NCI-H1048 (cell line): ENCODE results near the gene FGD4.

Experiments used
- DNase-seq: peaks from one replicate; lab custom pipeline; 2025; lab: John Stamatoyannopoulos, UW

The FGD4 gene

GRCh38 chr12:32457251-32458025 lies 58.1 kb downstream of the FGD4 start:
- no peak for DNase-seq

- DNase-seq: no peak
Measured at GRCh38 chr12:32460638-32461037, 61.3 kb downstream of the FGD4 start.

GRCh38 chr12:32462908-32463307 lies 63.5 kb downstream of the FGD4 start:
- DNase-seq: no peak

- no peak for DNase-seq
Measured at GRCh38 chr12:32466187-32466586, 66.8 kb downstream of the FGD4 start.

DNA sequence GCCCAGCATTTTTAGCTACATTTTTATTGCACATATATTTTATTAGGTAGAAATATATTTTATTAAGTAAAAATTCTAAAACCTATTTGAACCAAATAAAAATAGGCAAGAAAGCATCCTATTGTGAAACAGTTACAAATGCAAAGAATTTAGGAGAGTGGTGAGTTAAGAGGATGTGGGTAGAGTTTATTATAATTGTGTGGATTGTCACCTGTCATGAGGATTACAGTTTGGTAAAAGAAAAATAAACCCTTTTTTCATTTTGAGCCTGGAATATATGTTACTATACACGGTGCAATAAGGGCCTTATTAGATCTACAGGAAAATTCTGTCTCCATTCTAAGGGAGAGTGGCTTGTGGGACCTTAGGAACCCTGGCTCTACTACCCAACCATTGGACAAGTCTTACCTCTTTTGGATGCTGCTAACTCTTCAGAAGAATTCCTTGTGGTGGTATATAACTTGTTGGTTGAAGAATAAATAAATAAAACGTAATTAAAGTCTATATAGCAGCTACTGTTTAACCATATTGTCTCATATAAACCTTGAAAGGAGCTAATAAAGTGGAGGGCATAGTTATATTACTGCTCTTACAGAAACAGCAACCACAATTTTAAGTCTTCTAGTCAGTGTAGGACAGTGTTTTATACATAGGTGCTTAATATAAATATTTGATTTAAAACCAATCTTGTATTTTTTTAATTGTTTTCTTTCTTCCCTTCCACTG lies 67.8 kb downstream of the FGD4 start:
- no peak for DNase-seq

- no peak for DNase-seq
Measured at GRCh38 chr12:32467959-32468863, 68.9 kb downstream of the FGD4 start.

DNA sequence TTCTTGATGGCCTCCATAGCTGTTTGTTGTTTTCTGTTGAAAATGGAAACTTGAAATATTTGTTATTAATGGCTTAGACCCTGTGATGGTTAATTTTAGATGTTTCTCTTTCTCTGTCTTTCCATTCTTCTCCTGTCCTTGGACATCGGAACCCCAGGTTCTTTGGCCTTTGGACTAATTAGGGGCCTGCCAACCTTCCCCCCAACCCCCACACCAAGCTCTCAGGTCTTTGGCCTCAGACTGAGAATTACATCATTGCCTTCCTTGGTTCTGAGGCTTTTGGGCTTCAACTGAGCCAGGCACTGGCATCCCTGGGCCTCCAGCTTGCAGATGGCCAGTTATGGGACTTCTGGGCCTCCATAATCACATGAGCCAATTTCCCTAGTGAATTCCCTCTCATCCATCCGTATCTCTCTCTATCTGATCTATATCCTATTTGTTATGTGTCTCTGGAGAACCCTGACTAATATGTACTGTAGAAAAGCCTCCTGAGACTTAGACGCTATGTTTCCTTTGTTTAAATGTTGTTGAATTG lies 71.6 kb downstream of the FGD4 start:
- DNase-seq: no peak

- DNase-seq: no peak
Measured at GRCh38 chr12:32471591-32472001, 72.2 kb downstream of the FGD4 start.

DNA sequence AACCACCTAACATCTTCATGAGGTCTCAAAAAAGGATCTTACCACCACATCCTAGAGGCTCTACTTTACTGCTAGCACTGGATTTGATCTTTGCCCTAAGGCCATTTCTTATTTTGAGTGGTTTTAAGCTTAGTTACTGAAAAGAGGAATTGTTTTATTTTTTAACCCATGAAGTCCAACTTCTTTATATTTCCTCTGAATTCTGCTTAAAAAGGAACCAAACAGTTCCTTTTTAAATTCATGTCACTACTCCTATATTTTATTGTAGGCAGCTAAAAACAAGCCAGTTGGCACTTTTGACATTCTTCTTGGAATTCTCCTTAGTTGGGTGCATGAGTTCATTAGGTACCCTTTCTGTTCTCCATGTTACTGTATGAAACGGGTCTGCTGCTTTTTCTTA lies 76.4 kb downstream of the FGD4 start:
- DNase-seq: no peak

DNA sequence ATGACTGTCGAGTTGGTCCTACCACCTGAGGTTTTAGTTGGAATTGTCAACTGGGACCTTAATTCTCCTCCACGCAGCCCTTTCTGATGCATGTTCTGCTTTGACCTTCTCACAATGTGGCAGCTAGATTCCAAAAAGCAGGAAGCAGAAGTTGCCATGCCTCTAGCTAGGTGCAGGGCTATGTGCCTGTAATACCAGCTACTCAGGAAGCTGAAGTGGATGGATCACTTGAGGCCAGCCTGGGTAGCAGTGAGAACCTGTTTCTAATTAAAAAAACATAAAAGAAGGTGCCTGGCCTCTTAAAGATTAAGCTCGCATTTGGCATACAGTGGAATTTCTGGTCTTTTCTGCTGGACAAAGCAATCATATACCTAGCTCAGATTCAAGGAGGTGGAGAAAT lies 77.1 kb downstream of the FGD4 start:
- DNase-seq: no peak

DNA sequence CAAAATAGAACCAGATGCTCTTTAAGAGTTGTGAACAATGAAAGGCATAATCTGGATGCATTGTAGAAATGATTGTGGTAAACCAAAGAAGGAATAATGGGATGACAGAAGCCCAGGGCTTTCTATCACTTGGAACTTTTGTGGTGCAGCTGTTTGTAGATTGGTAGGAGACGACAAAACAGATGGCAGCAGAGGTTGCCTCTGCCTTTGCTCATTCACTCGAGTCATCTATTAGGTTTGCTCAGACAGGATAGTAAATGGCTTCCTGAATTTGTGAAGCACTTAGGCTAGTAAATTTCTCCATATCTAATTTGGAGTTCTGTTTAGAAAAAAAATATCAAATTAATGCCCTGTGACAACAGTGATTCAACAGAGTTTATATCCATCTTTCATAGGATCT lies 78.4 kb downstream of the FGD4 start:
- no peak for DNase-seq

GRCh38 chr12:32478166-32478565 lies 78.8 kb downstream of the FGD4 start:
- DNase-seq: no peak

DNA sequence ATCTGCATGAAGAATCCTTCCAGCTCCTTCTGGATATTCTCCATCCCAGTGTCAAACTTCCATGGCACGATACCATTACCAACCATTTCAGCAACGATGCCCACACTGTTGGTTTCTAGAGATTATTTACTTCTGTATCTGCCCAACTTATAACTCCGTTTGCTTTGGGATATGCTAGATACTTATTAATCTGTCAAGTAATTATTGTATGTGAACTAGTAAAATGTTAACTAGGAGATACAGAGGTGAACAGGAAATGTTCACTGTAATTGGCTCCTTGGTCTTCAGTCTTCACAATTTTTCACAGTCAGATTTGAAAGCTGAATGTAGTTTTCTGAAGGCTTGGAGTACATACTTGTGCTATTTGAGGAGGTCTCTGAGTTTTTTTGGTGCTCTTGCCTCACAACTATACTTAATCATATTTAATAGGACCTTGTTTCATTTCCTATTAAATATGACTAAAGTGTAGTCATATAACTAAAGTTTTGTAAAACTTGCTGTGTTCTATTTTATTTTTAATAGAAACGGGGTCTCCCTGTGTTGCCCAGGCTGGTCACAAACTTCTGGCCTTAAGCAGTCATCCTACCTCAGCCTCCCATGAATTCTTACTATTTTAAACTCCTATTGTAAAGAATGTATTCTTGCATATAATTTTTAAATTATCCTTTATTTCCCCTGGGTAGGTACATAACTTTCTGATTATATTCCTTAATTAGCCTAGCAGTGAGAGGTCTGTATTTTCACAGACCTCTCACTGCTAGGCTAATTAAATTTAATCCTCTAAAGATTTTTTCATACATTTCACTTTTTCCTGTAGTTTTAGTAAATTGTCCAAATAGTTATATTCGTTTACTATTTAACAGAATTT lies 79.7 kb downstream of the FGD4 start:
- DNase-seq: no peak

GRCh38 chr12:32482226-32482625 lies 82.9 kb downstream of the FGD4 start:
- DNase-seq: no peak

- no peak for DNase-seq
Measured at GRCh38 chr12:32483499-32483898, 84.1 kb downstream of the FGD4 start.

DNA sequence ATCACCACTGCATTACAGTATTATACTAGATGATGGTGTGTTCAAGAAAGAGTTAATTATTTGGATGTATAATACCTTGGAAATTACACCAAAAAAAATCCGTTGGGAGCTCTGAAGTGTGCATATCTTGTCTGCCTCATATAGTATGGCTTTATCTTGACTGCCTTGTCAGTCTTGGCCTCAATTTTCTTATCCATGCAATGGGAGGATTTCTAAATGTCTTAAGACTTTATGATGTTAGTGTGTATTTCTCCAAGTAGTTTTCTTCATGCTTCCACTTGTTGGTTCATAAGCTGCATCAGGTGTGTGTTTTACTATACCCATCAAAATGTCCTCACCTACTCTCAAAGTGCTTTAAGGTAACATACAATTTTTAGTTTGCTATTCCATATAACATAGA lies 84.6 kb downstream of the FGD4 start:
- no peak for DNase-seq

DNA sequence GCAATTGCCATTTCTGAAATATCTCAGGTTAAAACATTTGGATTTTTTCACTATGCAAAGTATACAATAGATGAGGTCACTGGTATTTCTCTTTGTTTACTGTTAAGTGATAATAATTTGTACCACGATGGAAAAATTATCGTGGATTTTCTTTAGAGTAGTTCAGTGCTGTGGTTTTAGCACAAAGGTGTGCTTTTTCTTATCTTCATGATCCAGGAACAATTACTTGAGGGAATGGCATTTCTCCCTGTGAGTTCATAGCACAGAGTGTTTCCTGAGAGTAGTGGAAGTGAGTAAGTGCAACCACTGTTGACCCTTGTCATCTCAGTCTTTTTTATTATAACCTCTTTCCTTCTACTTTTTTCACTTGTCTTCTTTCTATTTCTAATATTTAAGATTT lies 86.8 kb downstream of the FGD4 start:
- DNase-seq: no peak

- DNase-seq: no peak
Measured at GRCh38 chr12:32488132-32488531, 88.8 kb downstream of the FGD4 start.

DNA sequence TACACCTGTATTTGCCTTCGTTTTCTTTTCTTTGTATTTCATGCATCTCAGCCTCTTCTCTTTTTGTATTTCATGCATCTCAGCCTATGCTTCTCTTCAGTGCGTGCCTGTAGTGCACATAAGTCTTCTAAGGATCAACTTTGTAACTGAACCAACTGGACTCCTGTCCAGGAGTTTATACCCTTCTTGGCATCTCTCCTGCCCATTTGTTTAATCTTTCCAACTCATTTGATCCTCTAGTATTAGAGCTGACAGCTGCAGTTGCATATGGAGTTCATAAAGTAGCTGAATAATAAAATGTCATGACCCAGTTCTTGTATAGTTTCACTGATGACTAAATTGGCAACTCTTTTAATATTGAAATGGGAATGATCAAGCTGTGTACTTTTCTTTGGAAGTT lies 89.7 kb downstream of the FGD4 start:
- DNase-seq: no peak

DNA sequence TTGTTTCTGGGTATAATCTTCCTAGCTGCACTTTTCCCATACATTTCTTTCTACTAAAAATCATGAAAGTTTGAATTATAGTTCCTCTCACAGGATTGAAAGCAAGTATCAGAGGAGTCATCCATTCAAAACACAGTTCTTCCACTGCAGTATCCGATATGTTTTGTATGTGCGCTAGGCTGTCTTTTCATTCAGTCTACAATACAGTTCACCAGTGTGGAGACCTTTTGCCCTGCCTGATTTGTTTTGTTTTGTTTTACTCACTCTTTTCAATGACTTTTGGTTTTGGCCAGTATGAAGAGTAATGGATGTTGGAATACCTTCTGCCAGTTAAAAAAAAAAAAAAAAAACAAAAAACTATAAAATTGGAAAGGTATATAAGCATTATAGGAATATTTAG lies 91.4 kb downstream of the FGD4 start:
- no peak for DNase-seq

DNA sequence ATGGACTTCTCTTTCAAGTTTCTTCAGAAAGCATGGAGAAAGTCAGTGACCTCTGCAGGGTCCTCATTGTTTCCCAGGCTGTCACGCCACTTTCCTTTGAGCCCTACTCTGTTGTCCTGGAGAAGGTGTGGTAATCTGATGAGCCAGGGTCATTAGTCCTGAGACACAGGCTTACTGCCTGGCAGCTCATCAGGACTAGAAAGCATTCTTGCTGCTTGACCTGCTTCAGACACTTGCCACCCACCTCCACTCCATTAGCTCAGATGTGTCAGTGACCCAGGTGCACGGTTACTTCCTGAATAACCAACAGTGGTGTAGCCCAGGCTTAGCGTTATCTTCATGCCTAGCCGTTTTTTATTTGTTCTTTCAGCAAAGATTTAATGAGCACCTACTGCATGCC lies 93.9 kb downstream of the FGD4 start:
- DNase-seq: no peak
